ENCODE results near the gene STK17B.

STK17B gene

GRCh38 chr2:196113061-196113974, 58.1 kb downstream of the STK17B start:
- H3K9me3 ChIP-seq (ENCODE audit: control insufficient read depth, low read length) = no peaks in the 10 kb centered on the region
- H3K36me3 ChIP-seq (ENCODE audit: control insufficient read depth, insufficient read depth, low read length) = no peaks in the 10 kb centered on the region
- 21 to 27% methylated on average over 5 to 6 of the region's 7 CpGs for WGBS, 2 experiments (ENCODE audit: insufficient coverage in 2 of 2)
- no peak overlapping the region for H3K4me3 ChIP-seq (ENCODE audit: extremely low read depth, insufficient read depth, low read length, poor library complexity, severe bottlenecking)
- H3K4me1 ChIP-seq (ENCODE audit: control insufficient read depth, insufficient read depth, low read length, poor library complexity, severe bottlenecking) = peaks cover 15% of the 10 kb centered on the region
- H3K27ac ChIP-seq (ENCODE audit: low read depth, low read length, severe bottlenecking) = peak overlapping the region; percentile 93

GRCh38 chr2:196112418-196113034, 58.9 kb downstream of the STK17B start:
- Histone ChIP-seq H3K27ac (ENCODE audit: low read depth, low read length, severe bottlenecking) (peak overlapping the region; percentile 93), H3K36me3 (ENCODE audit: control insufficient read depth, insufficient read depth, low read length) (no peaks in the 10 kb centered on the region), H3K4me1 (ENCODE audit: control insufficient read depth, insufficient read depth, low read length, poor library complexity, severe bottlenecking) (peaks cover 15% of the 10 kb centered on the region), H3K9me3 (ENCODE audit: control insufficient read depth, low read length) (no peaks in the 10 kb centered on the region), H3K4me3 (ENCODE audit: extremely low read depth, insufficient read depth, low read length, poor library complexity, severe bottlenecking) (no peak overlapping the region)
- no CpG with 5 or more reads among the region's 5 CpGs for WGBS, 2 experiments (ENCODE audit: insufficient coverage in 2 of 2)

- WGBS, 2 experiments (ENCODE audit: insufficient coverage in 2 of 2) = no CpG with 5 or more reads among the region's 1 CpG
- Histone ChIP-seq H3K4me1 (ENCODE audit: control insufficient read depth, insufficient read depth, low read length, poor library complexity, severe bottlenecking) (peaks cover 10% of the 10 kb centered on the region), H3K36me3 (ENCODE audit: control insufficient read depth, insufficient read depth, low read length) (no peaks in the 10 kb centered on the region), H3K27ac (ENCODE audit: low read depth, low read length, severe bottlenecking) (no peak overlapping the region), H3K9me3 (ENCODE audit: control insufficient read depth, low read length) (no peaks in the 10 kb centered on the region), H3K4me3 (ENCODE audit: extremely low read depth, insufficient read depth, low read length, poor library complexity, severe bottlenecking) (no peak overlapping the region)
These were observed 62.8 kb downstream of the STK17B start for GRCh38 chr2:196108604-196109003.

GRCh38 chr2:196105951-196106350, 65.4 kb downstream of the STK17B start:
- 86 to 94% methylated on average over 4 of the region's 5 CpGs for WGBS, 2 experiments (ENCODE audit: insufficient coverage in 2 of 2)
- no peaks in the 10 kb centered on the region for H3K36me3 ChIP-seq (ENCODE audit: control insufficient read depth, insufficient read depth, low read length)

GRCh38 chr2:196104066-196104465, 67.3 kb downstream of the STK17B start:
- no peak overlapping the region for H3K4me3 ChIP-seq (ENCODE audit: extremely low read depth, insufficient read depth, low read length, poor library complexity, severe bottlenecking)
- H3K9me3 ChIP-seq (ENCODE audit: control insufficient read depth, low read length) = no peaks in the 10 kb centered on the region
- no peaks in the 10 kb centered on the region for H3K36me3 ChIP-seq (ENCODE audit: control insufficient read depth, insufficient read depth, low read length)
- 83 to 90% methylated on average over 2 of the region's 4 CpGs for WGBS, 2 experiments (ENCODE audit: insufficient coverage in 2 of 2)
- no peaks in the 10 kb centered on the region for H3K4me1 ChIP-seq (ENCODE audit: control insufficient read depth, insufficient read depth, low read length, poor library complexity, severe bottlenecking)
- no peak overlapping the region for H3K27ac ChIP-seq (ENCODE audit: low read depth, low read length, severe bottlenecking)

More at GRCh38 chr2:196105951-196106350, 65.4 kb downstream of the STK17B start:
- Histone ChIP-seq H3K9me3 (ENCODE audit: control insufficient read depth, low read length) (no peaks in the 10 kb centered on the region), H3K4me3 (ENCODE audit: extremely low read depth, insufficient read depth, low read length, poor library complexity, severe bottlenecking) (no peak overlapping the region), H3K27ac (ENCODE audit: low read depth, low read length, severe bottlenecking) (no peak overlapping the region), H3K4me1 (ENCODE audit: control insufficient read depth, insufficient read depth, low read length, poor library complexity, severe bottlenecking) (no peaks in the 10 kb centered on the region)

- Histone ChIP-seq H3K4me3 (ENCODE audit: extremely low read depth, insufficient read depth, low read length, poor library complexity, severe bottlenecking) (no peak overlapping the region), H3K36me3 (ENCODE audit: control insufficient read depth, insufficient read depth, low read length) (no peaks in the 10 kb centered on the region)
- 86 to 96% methylated on average over 2 of the region's 2 CpGs for WGBS, 2 experiments (ENCODE audit: insufficient coverage in 2 of 2)
These were observed 67.8 kb downstream of the STK17B start for GRCh38 chr2:196103626-196104025.

GRCh38 chr2:196101325-196101991, 69.9 kb downstream of the STK17B start:
- H3K36me3 ChIP-seq (ENCODE audit: control insufficient read depth, insufficient read depth, low read length) = no peaks in the 10 kb centered on the region
- no peaks in the 10 kb centered on the region for H3K4me1 ChIP-seq (ENCODE audit: control insufficient read depth, insufficient read depth, low read length, poor library complexity, severe bottlenecking)
- no peaks in the 10 kb centered on the region for H3K9me3 ChIP-seq (ENCODE audit: control insufficient read depth, low read length)
- WGBS, 2 experiments (ENCODE audit: insufficient coverage in 2 of 2) = 56 to 79% methylated on average over 3 to 5 of the region's 6 CpGs
- H3K4me3 ChIP-seq (ENCODE audit: extremely low read depth, insufficient read depth, low read length, poor library complexity, severe bottlenecking) = no peak overlapping the region
- no peak overlapping the region for H3K27ac ChIP-seq (ENCODE audit: low read depth, low read length, severe bottlenecking)

More at GRCh38 chr2:196103626-196104025, 67.8 kb downstream of the STK17B start:
- Histone ChIP-seq H3K9me3 (ENCODE audit: control insufficient read depth, low read length) (no peaks in the 10 kb centered on the region), H3K27ac (ENCODE audit: low read depth, low read length, severe bottlenecking) (no peak overlapping the region), H3K4me1 (ENCODE audit: control insufficient read depth, insufficient read depth, low read length, poor library complexity, severe bottlenecking) (no peaks in the 10 kb centered on the region)

GRCh38 chr2:196099916-196100315, 71.5 kb downstream of the STK17B start:
- Histone ChIP-seq H3K27ac (ENCODE audit: low read depth, low read length, severe bottlenecking) (no peak overlapping the region), H3K36me3 (ENCODE audit: control insufficient read depth, insufficient read depth, low read length) (no peaks in the 10 kb centered on the region), H3K4me1 (ENCODE audit: control insufficient read depth, insufficient read depth, low read length, poor library complexity, severe bottlenecking) (no peaks in the 10 kb centered on the region), H3K9me3 (ENCODE audit: control insufficient read depth, low read length) (no peaks in the 10 kb centered on the region), H3K4me3 (ENCODE audit: extremely low read depth, insufficient read depth, low read length, poor library complexity, severe bottlenecking) (no peak overlapping the region)
- 80 to 94% methylated on average over 1 to 2 of the region's 3 CpGs for WGBS, 2 experiments (ENCODE audit: insufficient coverage in 2 of 2)

GRCh38 chr2:196097864-196098660, 73.3 kb downstream of the STK17B start:
- WGBS, 2 experiments (ENCODE audit: insufficient coverage in 2 of 2) = 94 to 97% methylated on average over 3 of the region's 6 CpGs

More at GRCh38 chr2:196097864-196098660, 73.3 kb downstream of the STK17B start:
- Histone ChIP-seq H3K27ac (ENCODE audit: low read depth, low read length, severe bottlenecking) (no peak overlapping the region), H3K4me1 (ENCODE audit: control insufficient read depth, insufficient read depth, low read length, poor library complexity, severe bottlenecking) (no peaks in the 10 kb centered on the region), H3K9me3 (ENCODE audit: control insufficient read depth, low read length) (no peaks in the 10 kb centered on the region), H3K4me3 (ENCODE audit: extremely low read depth, insufficient read depth, low read length, poor library complexity, severe bottlenecking) (no peak overlapping the region), H3K36me3 (ENCODE audit: control insufficient read depth, insufficient read depth, low read length) (no peaks in the 10 kb centered on the region)

Data from mesodermal cell (in vitro differentiated cells).